HepG2 (cell line): ENCODE results near the gene TRIM27. TPM values are rescaled to one million over a fixed set of nuclear protein-coding genes. Genes with fewer than 3 reads are reported as not detected.

Experiments used
- ATAC-seq: fragments of 200-7000 bp; cut with Tn5 transposase; 3 replicates; pipeline ENCODE4 v1.9.1; 2020; ENCODE audit warnings: mild to moderate bottlenecking, moderate library complexity
- BruUV-seq: library from RNA; stranded (reverse); fragments of 400-500 nt; replicated peaks from 2 replicates; lab custom pipeline; 2021; lab: Mats Ljungman, UMichigan
- CTCF ChIA-PET: fragments of 300-600 bp; formaldehyde crosslinking; extraction: SDS; loops from one replicate; lab custom pipeline; 2021; ENCODE audit warnings: low total read pairs, inconsistent platforms, low intra/inter-chr PET ratio; lab: Yijun Ruan, JAX
- POLR2A ChIA-PET: fragments of 350-600 bp; sonication (Branson Sonifier 250); formaldehyde crosslinking; loops from one replicate; lab custom pipeline; 2020; ENCODE audit warnings: antibody characterized with exemption, inconsistent platforms; lab: Yijun Ruan, JAX
- DNase-seq: peaks from one replicate; pipeline ENCODE4 v3.0.0-alpha.2; 2015; ENCODE audit warnings: low spot score
- FAIRE-seq: peaks from 3 replicates; lab custom pipeline; 2011; peaks lifted over from hg19 to GRCh38; lab: Jason Lieb, UNC
- H2AFZ ChIP-seq: one replicate; pipeline ENCODE4 v1.6.1; 2011; ENCODE audit warnings: low read length, inconsistent platforms
- H3K27ac ChIP-seq: fragments of 300-600 bp; 3 replicates; pipeline ENCODE4 v1.8.0; 2011; ENCODE audit warnings: mixed run types, mild to moderate bottlenecking, mixed read lengths, low read length, inconsistent platforms; ENCODE audit not compliant: insufficient read depth; ENCODE audit errors: extremely low read length
- H3K27me3 ChIP-seq, 2 experiments: fragments of 200-600 bp in 1 of 2; 2 replicates in 1 of 2; 3 replicates in 1 of 2; pipeline versions ENCODE4 v1.6.0 to v1.8.0; 2011; ENCODE audit warnings: low read length in 2 of 2, mild to moderate bottlenecking in 2 of 2, moderate library complexity in 2 of 2, inconsistent platforms in 1 of 2; ENCODE audit not compliant: insufficient read depth in 2 of 2, control insufficient read depth in 1 of 2
- H3K36me3 ChIP-seq, 2 experiments: fragments of 200-600 bp in 1 of 2; replicated peaks in 1 of 2; 2 replicates in 1 of 2; 3 replicates in 1 of 2; pipeline versions ENCODE4 v1.5.1 to v1.8.0; 2011; ENCODE audit warnings: low read length in 2 of 2, inconsistent platforms in 1 of 2; ENCODE audit not compliant: insufficient read depth in 2 of 2, control insufficient read depth in 1 of 2
- H3K4me1 ChIP-seq: 2 replicates; pipeline ENCODE4 v1.5.1; 2012; ENCODE audit warnings: low read length, inconsistent platforms; ENCODE audit not compliant: insufficient read depth
- H3K4me2 ChIP-seq: 2 replicates; pipeline ENCODE4 v1.6.0; 2011; ENCODE audit warnings: low read depth, low read length, inconsistent platforms
- H3K4me3 ChIP-seq, 3 experiments: fragments of 200-600 bp in 1 of 3; sonication (generic), shearing (Covaris generic) in 1 of 3; replicated peaks in 1 of 3; 2 replicates each; pipeline ENCODE4 v1.5.1; 2011 to 2016; ENCODE audit warnings: low read length in 3 of 3, inconsistent platforms in 2 of 3, low read depth in 2 of 3, mild to moderate bottlenecking in 2 of 3, control low read depth in 1 of 3, mixed read lengths in 1 of 3; ENCODE audit not compliant: insufficient read depth in 1 of 3
- H3K79me2 ChIP-seq: one replicate; pipeline ENCODE4 v1.6.1; 2011; ENCODE audit warnings: low read length, inconsistent platforms; ENCODE audit not compliant: insufficient read depth
- H3K9ac ChIP-seq: 2 replicates; pipeline ENCODE4 v1.6.0; 2011; ENCODE audit warnings: mild to moderate bottlenecking, low read depth, low read length, inconsistent platforms; ENCODE audit not compliant: insufficient read depth
- H3K9me3 ChIP-seq: 2 replicates; pipeline ENCODE4 v1.5.1; 2012; ENCODE audit warnings: mild to moderate bottlenecking, low read length
- H4K20me1 ChIP-seq: 2 replicates; pipeline ENCODE4 v1.6.0; 2011; ENCODE audit warnings: inconsistent platforms, mild to moderate bottlenecking, low read length, moderate library complexity; ENCODE audit not compliant: insufficient read depth
- MATR3 ChIP-seq: sonication (generic); formaldehyde crosslinking; IDR thresholded peaks from 2 replicates; pipeline ENCODE4 v1.4.0; 2020; ENCODE audit warnings: missing genetic modification reagents
- MTA1 ChIP-seq: sonication (generic); formaldehyde crosslinking; IDR thresholded peaks from 2 replicates; pipeline ENCODE4 v1.4.0; 2020; ENCODE audit warnings: missing genetic modification reagents, mild to moderate bottlenecking, borderline replicate concordance
- TARDBP ChIP-seq: sonication (generic); formaldehyde crosslinking; IDR thresholded peaks from 2 replicates; pipeline ENCODE4 v1.8.0; 2022; ENCODE audit warnings: mild to moderate bottlenecking, missing genetic modification reagents
- ZNF281 ChIP-seq: sonication (generic); formaldehyde crosslinking; IDR thresholded peaks from 2 replicates; pipeline ENCODE4 v1.4.0; 2020; ENCODE audit warnings: missing genetic modification reagents, borderline replicate concordance
- ZNF549 ChIP-seq: sonication (generic); formaldehyde crosslinking; IDR thresholded peaks from 2 replicates; pipeline ENCODE4 v1.5.0; 2020; ENCODE audit warnings: missing genetic modification reagents
- WGBS: methylation state at CpG from one replicate; pipeline ENCODE4 v1.1.6; 2017; ENCODE audit warnings: low lambda C conversion rate; 5-methylcytosine and 5-hydroxymethylcytosine counted together
- in situ Hi-C: cut with HindIII; loops from 2 replicates; pipeline ENCODE4 v1.10.0; 2017; ENCODE audit warnings: low pct_unique_long_range_greater_than_20kb; ENCODE audit not compliant: extremely low pct_ligation_motif_present
- intact Hi-C: fragments of 100-400 bp; cut with micrococcal nuclease; formaldehyde crosslinking; loops from one replicate; pipeline ENCODE4 v1.10.0; 2022; ENCODE audit not compliant: unreplicated experiment
- polyA plus RNA-seq, 8 experiments: library from polyadenylated mRNA; depleted of rRNA in 3 of 8; stranded (reverse) in 7 of 8; unstranded in 1 of 8; fragments of >200 nt; fragmentation: Illumina TruSeq in 4 of 8; extraction: Trizol in 4 of 8; gene quantifications; 2 replicates each; pipeline versions ENCODE4 v1.2.1 to v1.2.3, GENCODE V29; 2011 to 2016; ENCODE audit warnings: low read depth in 4 of 8, missing spikeins in 1 of 8, mixed read lengths in 1 of 8; ENCODE audit not compliant: insufficient read depth in 1 of 8
- total RNA-seq, 5 experiments: library from RNA; depleted of rRNA; stranded (reverse); fragments of >200 nt; fragmentation: Illumina TruSeq; extraction: Trizol; gene quantifications; 2 replicates each; pipeline ENCODE4 v1.2.3, GENCODE V29; 2016; ENCODE audit warnings: low read depth in 1 of 5

The TRIM27 gene
- total and polyA plus RNA-seq, 2 of the 13 experiments (the other 11 are each of a cell fraction or from before 2014, with no cell fraction given): 88.6 to 112 TPM

DNA sequence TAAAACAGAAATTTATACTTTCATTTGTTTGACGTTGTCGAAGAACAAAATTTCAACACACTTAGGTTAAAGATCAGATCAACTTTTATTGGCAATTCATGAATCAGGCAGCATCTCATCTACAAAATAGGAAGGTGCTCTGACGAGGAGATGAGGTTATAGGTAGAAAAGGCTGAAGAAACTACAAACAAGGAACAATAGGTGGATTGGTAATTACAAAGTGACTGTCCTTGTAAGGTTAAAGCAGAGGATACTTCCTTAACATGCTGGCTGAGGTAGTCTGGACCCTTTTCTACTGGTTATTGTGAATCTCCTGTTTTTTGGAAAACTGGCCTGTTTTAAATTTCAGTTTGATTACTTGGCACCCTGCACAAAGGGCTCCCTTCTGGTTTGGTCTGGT, 32.5 kb upstream of the TRIM27 start:
- H2AFZ ChIP-seq: no peak overlapping the region
- no peak overlapping the region for H3K4me3 ChIP-seq
- no peaks in the 10 kb centered on the region for H3K36me3 ChIP-seq
- intact Hi-C loops (no loop called here), in situ Hi-C loops (no loop called here)
- no peak for FAIRE-seq
- H3K4me2 ChIP-seq: no peak overlapping the region
- no peaks in the 10 kb centered on the region for H3K9me3 ChIP-seq
- peaks cover 0 to 6% of the 10 kb centered on the region in 2 experiments; a peak in 1 of 5 replicates for H3K27me3 ChIP-seq
- ChIA-PET POLR2A (no interaction called here), CTCF (no interaction called here)
- TF ChIP-seq MATR3 (CRISPR knock-in tag) (no peak), TARDBP (CRISPR knock-in tag) (no peak), ZNF281 (CRISPR knock-in tag) (no peak), ZNF549 (CRISPR knock-in tag) (0 out of 2 replicates have a peak, but pooled peaks have one; percentile 20), MTA1 (no peak)
- DNase-seq: no peak
- no peak overlapping the region for H3K27ac ChIP-seq
- H3K9ac ChIP-seq: no peak overlapping the region
- peaks cover 42% of the 10 kb centered on the region for H3K4me1 ChIP-seq
- H4K20me1 ChIP-seq: no peaks in the 10 kb centered on the region
- no peak for ATAC-seq
- H3K79me2 ChIP-seq: no peaks in the 10 kb centered on the region
- BruUV-seq: no TSS peak
- WGBS: 87% methylated on average over 3 of the region's 3 CpGs
